Uterus (tissue), 4 donors: ENCODE measurements around the gene SLC39A11. TPM values are rescaled to one million over a fixed set of nuclear protein-coding genes. Genes with fewer than 3 reads are reported as not detected.

Experiments used
- DNase-seq, 2 donors: peaks; one replicate each; pipeline ENCODE4 v3.0.0-alpha.2; 2019 to 2020
- H3K27ac ChIP-seq, 2 donors: fragments of 200-600 bp; sonication (generic); 1 replicate in 1 of 2; 2 replicates in 1 of 2; pipeline ENCODE4 v1.5.1; 2016 to 2018
- H3K27me3 ChIP-seq, 2 donors: fragments of 200-600 bp; sonication (generic); one replicate each; pipeline ENCODE4 v1.5.1; 2018 to 2019; ENCODE audit warnings: control low read depth in 1 of 2
- H3K36me3 ChIP-seq, 2 donors: fragments of 200-600 bp; sonication (generic); one replicate each; pipeline ENCODE4 v1.5.1; 2019; ENCODE audit warnings: control low read depth in 1 of 2
- H3K4me1 ChIP-seq, 2 donors: fragments of 200-600 bp; sonication (generic); one replicate each; pipeline ENCODE4 v1.5.1; 2018 to 2019; ENCODE audit warnings: control low read depth in 1 of 2
- H3K4me3 ChIP-seq, 2 donors: fragments of 200-600 bp; sonication (generic); 1 replicate in 1 of 2; 2 replicates in 1 of 2; pipeline ENCODE4 v1.5.1; 2018 to 2019; ENCODE audit warnings: mild to moderate bottlenecking in 1 of 2
- H3K9me3 ChIP-seq, 2 donors: fragments of 200-600 bp; sonication (generic); one replicate each; pipeline ENCODE4 v1.5.1; 2019; ENCODE audit warnings: control low read depth in 1 of 2
- CTCF ChIP-seq, 4 experiments: fragments of 200-600 bp in 2 of 4; fragments of 450-650 bp in 2 of 4; sonication (generic) in 2 of 4; IDR thresholded peaks; one replicate each; pipeline ENCODE4 v1.5.1; 2016 to 2019; ENCODE audit warnings: antibody characterized with exemption in 4 of 4, mild to moderate bottlenecking in 2 of 4, moderate library complexity in 1 of 4
- POLR2A ChIP-seq, 2 donors: fragments of 450-650 bp; IDR thresholded peaks; one replicate each; pipeline ENCODE4 v1.6.1; 2016; ENCODE audit warnings: antibody characterized with exemption in 2 of 2, mild to moderate bottlenecking in 1 of 2, moderate library complexity in 1 of 2
- intact Hi-C: fragments of 100-400 bp; cut with DNase I; formaldehyde crosslinking; loops from one replicate; pipeline ENCODE4 v1.15.1; 2023; ENCODE audit warnings: low total_unique reads
- total RNA-seq, 4 donors: library from RNA; depleted of rRNA in 3 of 4; stranded (reverse); fragments of >200 nt in 3 of 4; gene quantifications; one replicate each; pipeline versions ENCODE4 v1.1.0 to v1.2.4, GENCODE V29; 2014 to 2023
- donor health status: DM: yes; HTN: yes; CAD: no.

The SLC39A11 gene
- total RNA-seq, 4 donors from 2014 or later, result 5.4 to 56.2 (median 21.0) TPM

- no peaks in the 10 kb centered on the region for H3K27me3 ChIP-seq
- no peaks in the 10 kb centered on the region for H3K36me3 ChIP-seq
- H3K4me3 ChIP-seq, result no peak overlapping the region
- intact Hi-C loops, result no loop called here
- no peak overlapping the region for H3K27ac ChIP-seq
- TF ChIP-seq POLR2A (IDR thresholded peaks at IDR 0.05), result no peak
- H3K4me1 ChIP-seq, result no peaks in the 10 kb centered on the region
- no peaks in the 10 kb centered on the region for H3K9me3 ChIP-seq
- DNase-seq, result no peak
Measured at GRCh38 chr17:72756256-72756655, 336.2 kb downstream of the SLC39A11 start.

- Histone ChIP-seq H3K4me3 (no peak overlapping the region), H3K4me1 (no peaks in the 10 kb centered on the region), H3K36me3 (no peaks in the 10 kb centered on the region), H3K9me3 (no peaks in the 10 kb centered on the region), H3K27ac (no peak overlapping the region), H3K27me3 (no peaks in the 10 kb centered on the region)
- DNase-seq, result no peak
- intact Hi-C loops, result no loop called here
- no peak for TF ChIP-seq POLR2A (IDR thresholded peaks at IDR 0.05)
- no peak for TF ChIP-seq CTCF (IDR thresholded peaks at IDR 0.05)
Measured at GRCh38 chr17:72754513-72754912, 338.0 kb downstream of the SLC39A11 start.

- H3K36me3 ChIP-seq, result no peaks in the 10 kb centered on the region
- no peaks in the 10 kb centered on the region for H3K4me1 ChIP-seq
- no peak for TF ChIP-seq POLR2A (IDR thresholded peaks at IDR 0.05)
- TF ChIP-seq CTCF (IDR thresholded peaks at IDR 0.05), result no peak
- no peak overlapping the region for H3K27ac ChIP-seq
- H3K9me3 ChIP-seq, result no peaks in the 10 kb centered on the region
- no peak for DNase-seq
- no peak overlapping the region for H3K4me3 ChIP-seq
- intact Hi-C loops, result no loop called here
- H3K27me3 ChIP-seq, result no peaks in the 10 kb centered on the region
Measured at GRCh38 chr17:72751746-72752145, 340.7 kb downstream of the SLC39A11 start.

GRCh38 chr17:72749119-72749572 lies 343.3 kb downstream of the SLC39A11 start:
- Histone ChIP-seq H3K36me3 (no peaks in the 10 kb centered on the region), H3K27me3 (no peaks in the 10 kb centered on the region), H3K4me1 (no peaks in the 10 kb centered on the region), H3K4me3 (no peak overlapping the region), H3K27ac (no peak overlapping the region), H3K9me3 (no peaks in the 10 kb centered on the region)
- intact Hi-C loops, result no loop called here
- TF ChIP-seq CTCF (IDR thresholded peaks at IDR 0.05) (no peak), POLR2A (IDR thresholded peaks at IDR 0.05) (no peak)
- DNase-seq, result no peak

GRCh38 chr17:72747501-72747900 lies 345.0 kb downstream of the SLC39A11 start:
- TF ChIP-seq POLR2A (IDR thresholded peaks at IDR 0.05) (no peak), CTCF (IDR thresholded peaks at IDR 0.05) (no peak)
- no peak overlapping the region for H3K27ac ChIP-seq
- H3K36me3 ChIP-seq, result no peaks in the 10 kb centered on the region
- no peaks in the 10 kb centered on the region for H3K27me3 ChIP-seq
- no peak overlapping the region for H3K4me3 ChIP-seq
- DNase-seq, result no peak
- no peaks in the 10 kb centered on the region for H3K9me3 ChIP-seq
- intact Hi-C loops, result no loop called here
- no peaks in the 10 kb centered on the region for H3K4me1 ChIP-seq

- intact Hi-C loops, result no loop called here
- Histone ChIP-seq H3K4me3 (no peak overlapping the region), H3K27ac (no peak overlapping the region), H3K27me3 (no peaks in the 10 kb centered on the region), H3K36me3 (no peaks in the 10 kb centered on the region), H3K4me1 (no peaks in the 10 kb centered on the region), H3K9me3 (no peaks in the 10 kb centered on the region)
- no peak for DNase-seq
- TF ChIP-seq CTCF (IDR thresholded peaks at IDR 0.05) (no peak), POLR2A (IDR thresholded peaks at IDR 0.05) (no peak)
Measured at GRCh38 chr17:72745241-72745640, 347.2 kb downstream of the SLC39A11 start.
